ENCODE data around the gene MAT1A. TPM values are rescaled to one million over a fixed set of nuclear protein-coding genes. Genes with fewer than 3 reads are reported as not detected.
"Not testable (repeated sequence)": the region's sequence is repeated elsewhere in the genome, so short reads cannot be mapped to it uniquely, and the experiment has no call there.

The MAT1A gene
- total RNA-seq, 1 donor from 2014 or later, result 0.38 TPM

GRCh38 chr10:80318742-80319141, 29.3 kb upstream of the MAT1A start:
- Histone ChIP-seq H3K4me3 (ENCODE audit: low read depth, low read length) (no peak overlapping the region), H3K27me3 (ENCODE audit: control insufficient read depth, insufficient read depth, low read length) (no peaks in the 10 kb centered on the region), H3K36me3 (ENCODE audit: control insufficient read depth, insufficient read depth, low read length) (no peaks in the 10 kb centered on the region)
- TF ChIP-seq, protein P1, sequence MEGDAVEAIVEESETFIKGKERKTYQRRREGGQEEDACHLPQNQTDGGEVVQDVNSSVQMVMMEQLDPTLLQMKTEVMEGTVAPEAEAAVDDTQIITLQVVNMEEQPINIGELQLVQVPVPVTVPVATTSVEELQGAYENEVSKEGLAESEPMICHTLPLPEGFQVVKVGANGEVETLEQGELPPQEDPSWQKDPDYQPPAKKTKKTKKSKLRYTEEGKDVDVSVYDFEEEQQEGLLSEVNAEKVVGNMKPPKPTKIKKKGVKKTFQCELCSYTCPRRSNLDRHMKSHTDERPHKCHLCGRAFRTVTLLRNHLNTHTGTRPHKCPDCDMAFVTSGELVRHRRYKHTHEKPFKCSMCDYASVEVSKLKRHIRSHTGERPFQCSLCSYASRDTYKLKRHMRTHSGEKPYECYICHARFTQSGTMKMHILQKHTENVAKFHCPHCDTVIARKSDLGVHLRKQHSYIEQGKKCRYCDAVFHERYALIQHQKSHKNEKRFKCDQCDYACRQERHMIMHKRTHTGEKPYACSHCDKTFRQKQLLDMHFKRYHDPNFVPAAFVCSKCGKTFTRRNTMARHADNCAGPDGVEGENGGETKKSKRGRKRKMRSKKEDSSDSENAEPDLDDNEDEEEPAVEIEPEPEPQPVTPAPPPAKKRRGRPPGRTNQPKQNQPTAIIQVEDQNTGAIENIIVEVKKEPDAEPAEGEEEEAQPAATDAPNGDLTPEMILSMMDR (IDR thresholded peaks at IDR 0.05; ENCODE audit: insufficient read depth, low read length, poor library complexity, severe bottlenecking), result no peak
- no peak for DNase-seq (ENCODE audit: low read depth)

GRCh38 chr10:80315391-80315790, 25.9 kb upstream of the MAT1A start:
- no peak for DNase-seq (ENCODE audit: low read depth)
- H3K36me3 ChIP-seq (ENCODE audit: control insufficient read depth, insufficient read depth, low read length), result no peaks in the 10 kb centered on the region
- TF ChIP-seq, protein P1 (IDR thresholded peaks at IDR 0.05; ENCODE audit: insufficient read depth, low read length, poor library complexity, severe bottlenecking), result no peak
- no peak overlapping the region for H3K4me3 ChIP-seq (ENCODE audit: low read depth, low read length)
- no peaks in the 10 kb centered on the region for H3K27me3 ChIP-seq (ENCODE audit: control insufficient read depth, insufficient read depth, low read length)

DNA sequence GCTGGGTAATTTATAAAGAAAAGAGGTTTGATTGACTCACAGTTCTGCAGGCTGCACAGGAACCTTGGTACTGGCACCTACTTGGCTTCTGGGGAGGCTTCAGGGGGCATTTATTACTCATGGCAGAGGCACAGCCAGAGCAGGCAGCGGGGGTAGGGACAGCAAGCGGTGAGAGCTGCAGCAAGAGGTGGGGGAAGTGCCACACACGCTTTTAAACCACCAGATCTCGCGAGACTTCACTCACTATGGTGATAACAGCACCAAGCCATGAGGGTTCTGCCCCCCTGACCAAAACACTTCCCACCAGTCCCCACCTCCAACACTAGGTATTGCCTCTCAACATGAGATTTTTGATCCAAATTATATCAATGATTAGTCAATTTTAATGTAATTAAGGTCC, 24.1 kb upstream of the MAT1A start:
- Histone ChIP-seq H3K27me3 (ENCODE audit: control insufficient read depth, insufficient read depth, low read length) (no peaks in the 10 kb centered on the region), H3K36me3 (ENCODE audit: control insufficient read depth, insufficient read depth, low read length) (no peaks in the 10 kb centered on the region), H3K4me3 (ENCODE audit: low read depth, low read length) (no peak overlapping the region)
- DNase-seq (ENCODE audit: low read depth), result no peak
- TF ChIP-seq, protein P1 (IDR thresholded peaks at IDR 0.05; ENCODE audit: insufficient read depth, low read length, poor library complexity, severe bottlenecking), result no peak

DNA sequence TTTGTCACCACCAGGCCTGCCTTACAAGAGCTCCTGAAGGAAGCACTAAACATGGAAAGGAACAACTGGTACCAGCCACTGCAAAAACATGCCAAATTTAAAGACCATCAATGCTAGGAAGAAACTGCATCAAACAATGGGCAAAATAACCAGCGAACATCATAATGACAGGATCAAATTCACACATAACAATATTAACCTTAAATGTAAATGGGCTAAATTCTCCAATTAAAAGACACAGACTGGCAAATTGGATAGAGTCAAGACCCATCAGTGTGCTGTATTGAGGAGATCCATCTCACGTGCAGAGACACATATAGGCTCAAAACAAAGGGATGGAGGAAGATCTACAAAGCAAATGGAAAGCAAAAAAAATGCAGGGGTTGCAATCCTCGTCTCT, 16.5 kb upstream of the MAT1A start:
- DNase-seq (ENCODE audit: low read depth); H3K4me3 ChIP-seq (ENCODE audit: low read depth, low read length); H3K27me3 ChIP-seq (ENCODE audit: control insufficient read depth, insufficient read depth, low read length): not testable (repeated sequence)

DNA sequence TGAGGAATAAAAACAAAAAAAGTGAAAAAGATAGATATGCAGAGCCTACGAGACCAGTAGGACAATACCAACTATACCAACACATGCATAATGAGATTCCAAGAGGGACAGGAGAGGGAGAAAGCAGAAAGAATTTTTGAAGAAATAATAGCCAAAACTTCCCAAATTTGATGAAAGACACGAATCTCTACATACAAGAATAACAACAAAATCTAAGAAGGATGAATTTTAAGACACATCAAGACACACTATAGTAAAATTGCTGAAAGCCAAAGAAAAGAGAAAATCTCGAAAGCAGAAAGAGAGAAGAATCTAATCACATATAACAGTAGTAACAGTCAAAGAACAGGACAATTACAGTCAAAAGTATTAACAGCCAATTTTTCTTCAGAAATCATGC, 7.5 kb upstream of the MAT1A start:
- Histone ChIP-seq H3K36me3 (ENCODE audit: control insufficient read depth, insufficient read depth, low read length) (no peaks in the 10 kb centered on the region), H3K27me3 (ENCODE audit: control insufficient read depth, insufficient read depth, low read length) (peaks cover 2% of the 10 kb centered on the region), H3K4me3 (ENCODE audit: low read depth, low read length) (no peak overlapping the region)
- TF ChIP-seq, protein P1 (IDR thresholded peaks at IDR 0.05; ENCODE audit: insufficient read depth, low read length, poor library complexity, severe bottlenecking), result no peak
- DNase-seq (ENCODE audit: low read depth), result no peak

More for the DNA sequence above, 16.5 kb upstream of the MAT1A start:
- not testable (repeated sequence) for H3K36me3 ChIP-seq (ENCODE audit: control insufficient read depth, insufficient read depth, low read length)

GRCh38 chr10:80292607-80293239, 3.3 kb upstream of the MAT1A start:
- no peak overlapping the region for H3K4me3 ChIP-seq (ENCODE audit: low read depth, low read length)
- TF ChIP-seq, protein P1 (IDR thresholded peaks at IDR 0.05; ENCODE audit: insufficient read depth, low read length, poor library complexity, severe bottlenecking), result no peak
- DNase-seq (ENCODE audit: low read depth), result no peak

More at GRCh38 chr10:80292607-80293239, 3.3 kb upstream of the MAT1A start:
- H3K36me3 ChIP-seq (ENCODE audit: control insufficient read depth, insufficient read depth, low read length), result no peaks in the 10 kb centered on the region
- peaks cover 2% of the 10 kb centered on the region for H3K27me3 ChIP-seq (ENCODE audit: control insufficient read depth, insufficient read depth, low read length)
